Adrenal gland (tissue), 12 donors: Measurements from ENCODE around the gene CXADR. TPM values are rescaled to one million over a fixed set of nuclear protein-coding genes. Genes with fewer than 3 reads are reported as not detected.

Experiments used
- DNase-seq, 7 donors: peaks; one replicate each; pipeline ENCODE4 v3.0.0-alpha.2; 2019 to 2020
- H3K27ac ChIP-seq, 5 donors: fragments of 200-600 bp; sonication (generic) in 4 of 5; 1 replicate in 3 of 5; 2 replicates in 2 of 5; pipeline versions ENCODE4 v1.5.1 to v1.8.0; 2016 to 2020; ENCODE audit warnings: mild to moderate bottlenecking in 1 of 5
- H3K27me3 ChIP-seq: fragments of 200-600 bp; 2 replicates; pipeline ENCODE4 v1.8.0; 2021
- H3K36me3 ChIP-seq, 2 donors: fragments of 200-600 bp; replicated peaks in 1 of 2; 1 replicate in 1 of 2; 2 replicates in 1 of 2; pipeline versions ENCODE4 v1.5.1 to v1.8.0; 2018 to 2022
- H3K4me1 ChIP-seq, 2 donors: fragments of 200-600 bp; replicated peaks in 1 of 2; 1 replicate in 1 of 2; 2 replicates in 1 of 2; pipeline versions ENCODE4 v1.5.1 to v1.8.0; 2018 to 2021
- H3K4me3 ChIP-seq, 4 donors: fragments of 200-600 bp; sonication (generic) in 3 of 4; one replicate each; pipeline ENCODE4 v1.5.1; 2016 to 2018
- H3K9me3 ChIP-seq, 3 donors: fragments of 200-600 bp; sonication (generic) in 1 of 3; replicated peaks in 1 of 3; 1 replicate in 2 of 3; 2 replicates in 1 of 3; pipeline versions ENCODE4 v1.5.1 to v1.8.0; 2016 to 2021
- POLR2A ChIP-seq, 2 donors: fragments of 450-650 bp; IDR thresholded peaks; one replicate each; pipeline ENCODE4 v1.6.1; 2017; ENCODE audit warnings: antibody characterized with exemption in 2 of 2, mild to moderate bottlenecking in 2 of 2, moderate library complexity in 1 of 2
- WGBS, 4 donors: extraction: QIAGEN DNeasy Blood & Tissue Kit in 2 of 4; methylation state at CpG; one replicate each; pipeline versions ENCODE4 v1.1.5 to v1.1.7; 2013 to 2017; 5-methylcytosine and 5-hydroxymethylcytosine counted together
- intact Hi-C, 2 donors: fragments of 100-400 bp; cut with DNase I; formaldehyde crosslinking; loops; one replicate each; pipeline versions ENCODE4 v1.14.1 to v1.15.0; 2022 to 2023
- polyA plus RNA-seq, 3 donors: library from polyadenylated mRNA; stranded (reverse); fragments of 200-250 nt in 2 of 3; fragments of 350-450 nt in 1 of 3; fragmentation: Illumina TruSeq in 1 of 3; extraction: RNeasy Lipid Tissue Mini Kit (QIAGEN cat#74804) in 1 of 3; gene quantifications; one replicate each; pipeline ENCODE4 v1.2.3, GENCODE V29; 2013 to 2014
- total RNA-seq, 9 donors: library from RNA; depleted of rRNA in 4 of 9; stranded (reverse); fragments of >200 nt in 4 of 9; fragments of 120-200 nt in 1 of 9; fragmentation: NEBNext Ultra II Directional in 1 of 9; extraction: Animal tissue kit (Norgen Biotek cat#: 25700) in 1 of 9; gene quantifications; one replicate each; pipeline versions ENCODE4 v1.1.0 to v1.2.4, GENCODE V29; 2013 to 2023
- TF ChIP-seq, protein P1 (sequence below), 6 experiments: fragments of 450-650 bp in 4 of 6; fragments of 200-600 bp in 2 of 6; sonication (generic) in 1 of 6; IDR thresholded peaks; 1 replicate in 5 of 6; 2 replicates in 1 of 6; pipeline versions ENCODE4 v1.5.1 to v1.8.0; 2016 to 2021; ENCODE audit warnings: antibody characterized with exemption in 6 of 6, mild to moderate bottlenecking in 2 of 6, moderate library complexity in 1 of 6
- donor health status: healthy with polysubstance abuse.
- donor health status: Bipolar disorder and iron deficiency.
- donor health status: DM: yes; HTN: yes; CAD: no.
- donor health status: DM: no; HTN: no; CAD: no.
- donor health status: DM: no; HTN: no; CAD: no.
- donor health status: DM: yes; HTN: yes; CAD: no.

CXADR gene
- total and polyA plus RNA-seq, 12 donors, result 1.5 to 25.2 (median 11.5) TPM

DNA sequence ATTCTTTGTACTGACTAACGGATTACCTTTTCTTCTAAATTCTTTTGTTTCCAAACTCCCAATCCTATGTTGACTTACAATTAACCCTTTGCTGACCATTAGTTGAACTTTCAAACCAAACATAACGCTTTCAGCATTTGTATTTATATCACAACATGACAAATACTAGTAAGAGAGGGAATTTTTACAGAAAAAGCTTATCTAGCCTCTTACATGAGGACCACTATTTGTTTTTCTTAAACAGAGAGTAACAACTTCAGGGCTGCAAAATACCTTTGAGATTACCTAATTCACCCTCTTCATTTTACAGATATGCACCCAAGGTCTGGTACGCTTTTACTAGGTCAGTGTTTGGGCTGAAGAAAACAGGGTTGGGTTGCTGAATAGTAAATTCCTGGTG lies 45.0 kb upstream of the CXADR start:
- intact Hi-C loops, result no loop called here
- Histone ChIP-seq H3K4me1 (peaks cover 0 to 8% of the 10 kb centered on the region in 2 donors), H3K27ac (no peak overlapping the region), H3K36me3 (no peaks in the 10 kb centered on the region), H3K9me3 (no peaks in the 10 kb centered on the region), H3K27me3 (no peaks in the 10 kb centered on the region), H3K4me3 (peak overlapping the region in 1 of 4 donors; percentile 21)
- DNase-seq, result no peak
- TF ChIP-seq, protein P1, sequence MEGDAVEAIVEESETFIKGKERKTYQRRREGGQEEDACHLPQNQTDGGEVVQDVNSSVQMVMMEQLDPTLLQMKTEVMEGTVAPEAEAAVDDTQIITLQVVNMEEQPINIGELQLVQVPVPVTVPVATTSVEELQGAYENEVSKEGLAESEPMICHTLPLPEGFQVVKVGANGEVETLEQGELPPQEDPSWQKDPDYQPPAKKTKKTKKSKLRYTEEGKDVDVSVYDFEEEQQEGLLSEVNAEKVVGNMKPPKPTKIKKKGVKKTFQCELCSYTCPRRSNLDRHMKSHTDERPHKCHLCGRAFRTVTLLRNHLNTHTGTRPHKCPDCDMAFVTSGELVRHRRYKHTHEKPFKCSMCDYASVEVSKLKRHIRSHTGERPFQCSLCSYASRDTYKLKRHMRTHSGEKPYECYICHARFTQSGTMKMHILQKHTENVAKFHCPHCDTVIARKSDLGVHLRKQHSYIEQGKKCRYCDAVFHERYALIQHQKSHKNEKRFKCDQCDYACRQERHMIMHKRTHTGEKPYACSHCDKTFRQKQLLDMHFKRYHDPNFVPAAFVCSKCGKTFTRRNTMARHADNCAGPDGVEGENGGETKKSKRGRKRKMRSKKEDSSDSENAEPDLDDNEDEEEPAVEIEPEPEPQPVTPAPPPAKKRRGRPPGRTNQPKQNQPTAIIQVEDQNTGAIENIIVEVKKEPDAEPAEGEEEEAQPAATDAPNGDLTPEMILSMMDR (IDR thresholded peaks at IDR 0.05), result no peak
- no peak for TF ChIP-seq POLR2A (IDR thresholded peaks at IDR 0.05)
- WGBS, 4 donors, result 33 to 44% (median 41%) methylated on average over 3 of the region's 3 CpGs

DNA sequence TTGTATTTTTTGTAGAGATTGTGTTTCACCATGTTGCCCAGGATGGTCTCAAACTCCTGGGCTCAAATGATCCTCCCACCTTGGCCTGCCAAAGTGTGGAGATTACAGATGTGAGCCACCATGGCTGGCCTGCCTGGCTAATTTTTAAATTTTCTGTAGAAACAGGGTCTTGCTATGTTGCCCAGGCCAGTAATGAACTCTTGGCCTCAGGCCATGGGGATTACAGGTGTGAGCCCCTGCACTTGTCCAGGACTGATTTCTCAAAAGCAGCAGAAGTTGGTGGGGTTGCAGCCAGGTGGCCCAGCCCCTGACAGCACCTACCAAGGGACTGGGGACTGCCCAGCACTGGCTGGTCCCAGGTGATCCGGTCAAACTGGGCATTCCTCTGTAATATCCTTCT lies 44.1 kb upstream of the CXADR start:
- intact Hi-C loops, result no loop called here

DNA sequence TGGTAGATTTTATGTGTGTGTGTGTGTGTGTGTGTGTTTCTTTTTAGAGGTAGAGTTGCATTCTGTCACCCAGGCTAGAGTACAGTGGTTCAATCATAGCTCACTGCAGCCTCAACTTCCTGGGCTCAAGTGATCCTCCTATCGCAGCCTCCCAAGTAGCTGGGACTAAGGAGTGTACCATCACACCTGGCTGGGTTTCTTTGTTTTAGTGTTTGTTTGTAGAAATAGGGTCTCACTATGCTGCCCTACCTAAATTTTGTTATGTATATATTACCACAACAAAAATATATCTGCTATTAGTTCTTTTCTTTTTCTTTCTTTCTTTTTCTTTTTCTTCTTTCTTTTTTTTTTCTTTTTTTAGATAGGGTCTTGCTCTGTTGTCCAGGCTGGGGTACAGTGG lies 43.1 kb upstream of the CXADR start:
- Histone ChIP-seq H3K4me1 (peaks cover 0 to 8% of the 10 kb centered on the region in 2 donors), H3K36me3 (no peaks in the 10 kb centered on the region), H3K27me3 (no peaks in the 10 kb centered on the region), H3K4me3 (no peak overlapping the region), H3K9me3 (no peaks in the 10 kb centered on the region), H3K27ac (no peak overlapping the region)
- intact Hi-C loops, result no loop called here
- TF ChIP-seq, protein P1 (IDR thresholded peaks at IDR 0.05), result no peak
- no peak for TF ChIP-seq POLR2A (IDR thresholded peaks at IDR 0.05)
- no peak for DNase-seq
- WGBS, 4 donors, result 82 to 100% (median 96%) methylated on average over 1 of the region's 1 CpG

More for the DNA sequence above, 44.1 kb upstream of the CXADR start:
- TF ChIP-seq POLR2A (IDR thresholded peaks at IDR 0.05), result no peak
- TF ChIP-seq, protein P1 (IDR thresholded peaks at IDR 0.05), result no peak
- DNase-seq, result no peak
- Histone ChIP-seq H3K27ac (no peak overlapping the region), H3K4me1 (peaks cover 0 to 8% of the 10 kb centered on the region in 2 donors), H3K36me3 (no peaks in the 10 kb centered on the region), H3K9me3 (no peaks in the 10 kb centered on the region), H3K27me3 (no peaks in the 10 kb centered on the region), H3K4me3 (no peak overlapping the region)
- 92 to 100% (median 95%) methylated on average over 1 of the region's 1 CpG for WGBS, 4 donors

DNA sequence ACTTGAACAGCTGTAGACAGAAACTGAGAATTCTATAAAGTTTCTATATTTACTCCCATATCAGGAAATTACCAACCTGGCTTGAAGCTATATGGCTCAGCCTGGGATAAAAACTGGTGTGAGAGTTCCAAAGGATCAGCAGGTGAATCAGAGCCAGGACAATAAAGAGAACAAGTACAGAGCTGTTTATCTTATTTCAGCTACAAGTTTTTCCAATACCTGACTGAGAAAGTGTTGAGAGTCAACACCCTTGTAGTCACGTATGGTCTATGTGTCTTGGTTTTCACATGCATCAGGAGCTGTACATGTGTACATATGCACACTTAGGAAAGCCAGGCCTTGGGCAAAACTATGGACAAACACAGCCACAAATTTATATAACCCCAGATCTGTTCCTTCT lies 40.7 kb upstream of the CXADR start:
- Histone ChIP-seq H3K4me3 (no peak overlapping the region), H3K9me3 (no peaks in the 10 kb centered on the region), H3K36me3 (no peaks in the 10 kb centered on the region), H3K27ac (no peak overlapping the region), H3K4me1 (peaks cover 0 to 8% of the 10 kb centered on the region in 2 donors), H3K27me3 (no peaks in the 10 kb centered on the region)
- no peak for DNase-seq
- TF ChIP-seq POLR2A (IDR thresholded peaks at IDR 0.05), result no peak
- TF ChIP-seq, protein P1 (IDR thresholded peaks at IDR 0.05), result no peak
- WGBS, 4 donors, result 87 to 100% (median 94%) methylated on average over 1 of the region's 1 CpG
- intact Hi-C loops, result no loop called here
